H1 (cell line): ENCODE data around the gene PAOX.

ENCODE experiments used
- EZH2 ChIP-seq: fragments of 200-600 bp; sonication (generic); IDR thresholded peaks from 2 replicates; pipeline ENCODE4 v1.7.1; 2012; ENCODE audit warnings: low read depth, mild to moderate bottlenecking, moderate library complexity, low read length, inconsistent platforms; ENCODE audit not compliant: severe bottlenecking
- KDM1A ChIP-seq: fragments of 200-600, 300-600 bp; sonication (generic); IDR thresholded peaks from 2 replicates; pipeline ENCODE4 v1.7.1; 2016; ENCODE audit warnings: mild to moderate bottlenecking, low read length, borderline replicate concordance
- RNF2 ChIP-seq: fragments of 200-900, 300-1000 bp; sonication (generic); IDR thresholded peaks from 2 replicates; pipeline ENCODE4 v1.7.1; 2016; ENCODE audit warnings: borderline replicate concordance, low read depth, mild to moderate bottlenecking, antibody characterized with exemption, low read length; ENCODE audit not compliant: poor library complexity, severe bottlenecking; ENCODE audit errors: missing control alignments
- SP1 ChIP-seq: IDR thresholded peaks from 2 replicates; pipeline ENCODE4 v1.6.1; 2011; ENCODE audit warnings: low read depth, low read length

- TF ChIP-seq EZH2 = no peak
- TF ChIP-seq KDM1A = no peak
- TF ChIP-seq RNF2 = no peak
- TF ChIP-seq SP1 = no peak
These were observed 43.3 kb downstream of the PAOX start for GRCh38 chr10:133422223-133422806.
